Measurements from ENCODE around the gene PET117. TPM values are rescaled to one million over a fixed set of nuclear protein-coding genes. Genes with fewer than 3 reads are reported as not detected.
"Not testable (repeated sequence)": the region's sequence is repeated elsewhere in the genome, so short reads cannot be mapped to it uniquely, and the experiment has no call there.

Gene PET117
- total RNA-seq, 1 donor: 14.5 TPM

DNA sequence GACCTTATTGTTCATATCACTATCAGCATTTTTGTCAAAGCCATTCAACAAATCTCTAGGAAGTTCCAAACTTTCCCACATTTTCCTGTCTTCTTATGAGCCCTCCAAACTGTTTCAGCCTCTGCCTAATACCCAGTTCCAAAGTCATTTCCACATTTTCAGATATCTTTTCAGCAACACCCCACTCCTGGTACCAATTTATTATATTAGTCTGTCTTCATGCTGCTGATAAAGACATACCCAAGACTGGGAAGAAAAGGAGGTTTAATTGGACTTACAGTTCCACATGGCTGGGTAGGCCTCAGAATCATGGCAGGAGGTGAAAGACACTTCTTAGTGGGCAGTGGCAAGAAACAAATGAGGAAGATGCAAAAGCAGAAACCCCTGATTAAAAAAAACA, 42.7 kb downstream of the PET117 start:
- H3K4me3 ChIP-seq (ENCODE audit: low read length); H3K4me1 ChIP-seq (ENCODE audit: insufficient read depth, low read length); H3K9me3 ChIP-seq (ENCODE audit: low read depth, low read length); H3K27me3 ChIP-seq (ENCODE audit: insufficient read depth, low read length): not testable (repeated sequence)

DNA sequence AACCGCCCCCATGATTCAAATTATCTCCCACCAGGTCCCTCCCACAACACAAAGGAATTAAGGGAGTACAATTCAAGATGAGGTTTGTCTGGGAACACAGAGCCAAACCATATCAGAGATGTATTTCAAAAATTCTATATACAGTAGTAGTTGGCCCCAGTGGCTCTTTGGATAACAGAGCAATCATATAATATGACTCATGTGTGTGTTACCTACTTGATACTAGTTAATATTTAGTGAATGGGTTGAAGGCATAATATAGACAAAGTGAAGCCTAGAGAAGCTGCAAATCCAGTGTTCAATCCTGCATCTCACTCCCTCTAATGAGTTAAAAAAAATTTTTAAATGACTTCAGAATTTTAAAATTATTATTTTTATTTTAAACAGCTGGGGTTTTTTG, 43.2 kb downstream of the PET117 start:
- no peaks in the 10 kb centered on the region for H3K4me1 ChIP-seq (ENCODE audit: insufficient read depth, low read length)
- H3K4me3 ChIP-seq (ENCODE audit: low read length): no peak overlapping the region
- H3K27me3 ChIP-seq (ENCODE audit: insufficient read depth, low read length): no peaks in the 10 kb centered on the region
- H3K9me3 ChIP-seq (ENCODE audit: low read depth, low read length): peaks cover 6% of the 10 kb centered on the region

DNA sequence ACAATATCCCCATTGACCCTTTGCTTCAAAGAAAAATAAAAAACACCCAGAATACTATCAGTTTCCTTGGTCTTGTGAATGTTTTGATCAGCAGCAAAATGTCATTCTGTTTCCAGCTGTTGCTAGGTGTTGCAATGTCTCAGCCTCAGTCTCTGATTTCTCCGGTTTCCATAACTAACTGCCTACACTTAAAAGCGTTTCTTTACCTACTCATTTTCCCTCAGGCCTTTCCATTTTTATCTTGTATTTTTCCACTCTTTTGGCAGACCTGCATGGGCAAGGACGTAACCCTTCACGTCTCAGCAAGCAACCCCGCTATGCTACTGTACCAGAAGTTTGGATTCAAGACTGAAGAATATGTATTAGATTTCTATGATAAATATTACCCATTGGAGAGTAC, 49.4 kb downstream of the PET117 start:
- Histone ChIP-seq H3K9me3 (ENCODE audit: low read depth, low read length) (no peaks in the 10 kb centered on the region), H3K27me3 (ENCODE audit: insufficient read depth, low read length) (no peaks in the 10 kb centered on the region)

DNA sequence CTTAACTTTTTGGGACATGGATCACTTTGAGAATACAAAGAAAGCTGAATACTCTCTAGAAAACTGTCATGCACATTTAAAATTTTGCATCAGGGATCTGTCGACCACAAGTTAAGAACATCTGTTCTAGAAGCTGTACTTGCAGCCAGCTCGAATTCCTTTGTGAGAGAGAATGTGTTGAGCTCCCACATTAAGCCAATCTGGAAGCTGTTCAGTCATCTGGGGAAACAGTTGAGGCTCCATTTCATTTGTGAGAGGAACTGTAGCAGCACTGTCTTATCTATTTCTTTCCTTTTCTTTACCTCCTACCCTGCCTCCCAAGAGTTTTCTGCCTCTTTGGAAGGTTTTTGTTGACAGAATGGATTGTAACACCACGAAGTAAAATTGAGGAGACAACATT, 50.8 kb downstream of the PET117 start:
- Histone ChIP-seq H3K27me3 (ENCODE audit: insufficient read depth, low read length) (no peaks in the 10 kb centered on the region), H3K4me1 (ENCODE audit: insufficient read depth, low read length) (no peaks in the 10 kb centered on the region), H3K9me3 (ENCODE audit: low read depth, low read length) (no peaks in the 10 kb centered on the region), H3K4me3 (ENCODE audit: low read length) (no peak overlapping the region)

More for the DNA sequence above, 49.4 kb downstream of the PET117 start:
- no peaks in the 10 kb centered on the region for H3K4me1 ChIP-seq (ENCODE audit: insufficient read depth, low read length)
- no peak overlapping the region for H3K4me3 ChIP-seq (ENCODE audit: low read length)

DNA sequence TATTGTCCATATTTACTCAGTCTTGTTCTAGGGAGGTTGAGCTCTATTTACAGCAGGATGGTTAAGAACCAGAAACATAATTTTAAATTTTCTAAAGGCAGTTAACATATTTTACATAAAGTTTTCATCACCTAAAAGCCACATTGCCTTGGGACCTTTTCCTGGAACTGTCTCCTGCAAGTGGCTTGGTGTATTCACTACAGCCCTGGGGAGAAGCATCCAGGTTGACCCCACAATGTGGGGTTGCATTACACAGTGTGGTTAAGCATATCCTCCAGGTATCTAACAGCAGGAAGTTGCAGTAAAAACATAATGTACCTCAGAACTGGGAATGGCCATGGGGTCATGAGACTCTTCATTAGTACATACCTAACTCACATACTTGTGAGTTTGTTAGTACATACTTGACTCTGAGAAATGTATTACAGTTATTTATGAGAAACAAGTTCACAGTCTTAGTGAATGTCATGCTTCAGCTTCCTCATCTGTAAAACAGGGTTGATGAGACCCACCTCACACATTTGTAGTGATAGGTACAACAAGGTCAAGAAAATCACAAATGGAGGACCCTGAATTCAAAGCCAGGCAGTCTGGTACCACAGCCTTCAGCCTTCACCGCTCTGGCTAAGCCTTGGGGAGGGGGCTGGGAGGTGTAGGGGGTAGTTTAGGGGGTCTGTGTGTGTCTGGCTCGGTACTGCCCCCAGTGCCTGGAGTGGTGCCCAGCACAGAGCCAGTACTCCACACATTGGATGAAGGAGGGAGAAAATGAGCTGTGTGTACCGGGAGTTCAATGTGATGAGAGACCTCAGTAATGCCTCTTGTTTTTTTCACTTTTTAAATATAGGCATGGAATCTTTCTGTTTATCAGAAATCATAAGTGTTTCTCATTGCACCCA, 52.9 kb downstream of the PET117 start:
- no peak overlapping the region for H3K4me3 ChIP-seq (ENCODE audit: low read length)
- H3K27me3 ChIP-seq (ENCODE audit: insufficient read depth, low read length): no peaks in the 10 kb centered on the region
- no peaks in the 10 kb centered on the region for H3K9me3 ChIP-seq (ENCODE audit: low read depth, low read length)
- no peaks in the 10 kb centered on the region for H3K4me1 ChIP-seq (ENCODE audit: insufficient read depth, low read length)

DNA sequence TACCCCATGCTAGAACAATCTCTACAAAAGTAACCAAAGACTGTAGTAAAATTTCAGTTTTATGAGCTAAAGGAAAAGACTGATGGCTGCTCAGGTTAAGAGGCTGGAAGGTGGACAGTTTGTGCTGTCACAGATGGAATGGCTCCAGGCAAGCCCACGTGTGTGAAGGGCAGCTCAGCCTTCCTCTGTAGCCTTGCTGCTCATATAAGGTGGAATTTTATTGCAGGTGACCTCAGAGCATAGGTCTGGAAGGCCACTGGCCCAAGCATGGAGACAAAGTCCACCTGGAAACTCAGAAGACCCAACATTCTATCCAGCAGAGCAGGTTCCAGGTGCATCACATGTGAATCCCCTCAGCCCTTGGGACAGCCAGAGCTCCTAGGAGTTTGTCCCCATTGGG, 53.6 kb downstream of the PET117 start:
- Histone ChIP-seq H3K4me1 (ENCODE audit: insufficient read depth, low read length) (no peaks in the 10 kb centered on the region), H3K4me3 (ENCODE audit: low read length) (no peak overlapping the region), H3K9me3 (ENCODE audit: low read depth, low read length) (no peaks in the 10 kb centered on the region), H3K27me3 (ENCODE audit: insufficient read depth, low read length) (no peaks in the 10 kb centered on the region)

Other genes starting within 250 kb of the PET117 start
- 75.1 TPM for gene SNX5, start 169.1 kb upstream of the PET117 start, total RNA-seq
- gene MGME1, start 168.8 kb upstream of the PET117 start, total RNA-seq: 6.3 TPM
- not detected for gene OVOL2, start 79.9 kb upstream of the PET117 start, total RNA-seq
- gene KAT14, start within 50 bp of the PET117 start, total RNA-seq: 6.4 TPM
- gene ZNF133, start 150.7 kb downstream of the PET117 start, total RNA-seq: 1.5 TPM

Measured in mononuclear cell (primary cell).